Measurements from ENCODE around the gene HPCAL1.

The HPCAL1 gene

GRCh38 chr2:10301941-10302478 lies 694 bp upstream of the HPCAL1 start:
- H3K27ac ChIP-seq, result peak overlapping the region; percentile 79
- TF ChIP-seq CTCF (IDR thresholded peaks at IDR 0.05), result no peak
- TF ChIP-seq ZFX (IDR thresholded peaks at IDR 0.05; ENCODE audit: borderline replicate concordance), result no peak

- peak overlapping the region; percentile 79 for H3K27ac ChIP-seq
Measured at GRCh38 chr2:10303181-10303693, 533 bp downstream of the HPCAL1 start.

GRCh38 chr2:10303694-10304378 lies 1.1 kb downstream of the HPCAL1 start:
- H3K27ac ChIP-seq, result no peak overlapping the region
- TF ChIP-seq ZFX (IDR thresholded peaks at IDR 0.05; ENCODE audit: borderline replicate concordance) (no peak), CTCF (IDR thresholded peaks at IDR 0.05) (no peak)

More at GRCh38 chr2:10303181-10303693, 533 bp downstream of the HPCAL1 start:
- no peak for TF ChIP-seq CTCF (IDR thresholded peaks at IDR 0.05)
- no peak for TF ChIP-seq ZFX (IDR thresholded peaks at IDR 0.05; ENCODE audit: borderline replicate concordance)

GRCh38 chr2:10304458-10305253 lies 2.0 kb downstream of the HPCAL1 start:
- TF ChIP-seq CTCF (IDR thresholded peaks at IDR 0.05), result no peak
- no peak for TF ChIP-seq ZFX (IDR thresholded peaks at IDR 0.05; ENCODE audit: borderline replicate concordance)
- H3K27ac ChIP-seq, result no peak overlapping the region

- no peak overlapping the region for H3K27ac ChIP-seq
- TF ChIP-seq ZFX (IDR thresholded peaks at IDR 0.05; ENCODE audit: borderline replicate concordance) (no peak), CTCF (IDR thresholded peaks at IDR 0.05) (no peak)
Measured at GRCh38 chr2:10305254-10305635, 2.5 kb downstream of the HPCAL1 start.

- no peak for TF ChIP-seq ZFX (IDR thresholded peaks at IDR 0.05; ENCODE audit: borderline replicate concordance)
Measured at GRCh38 chr2:10305715-10306114, 3.0 kb downstream of the HPCAL1 start.

GRCh38 chr2:10306901-10307463 lies 4.3 kb downstream of the HPCAL1 start:
- H3K27ac ChIP-seq, result no peak overlapping the region
- TF ChIP-seq ZFX (IDR thresholded peaks at IDR 0.05; ENCODE audit: borderline replicate concordance) (no peak), CTCF (IDR thresholded peaks at IDR 0.05) (no peak)

More at GRCh38 chr2:10305715-10306114, 3.0 kb downstream of the HPCAL1 start:
- H3K27ac ChIP-seq, result no peak overlapping the region

All from 22Rv1 (cell line).